NCI-H82 treated with DMSO at 0.1 percent for 48 hours (cell line): ENCODE results near the gene ROBO2.
A peak's percentile ranks its signal among the peaks of the same experiment; 100 is the strongest.

Experiments used
- DNase-seq: peaks from one replicate; lab custom pipeline; 2025; ENCODE audit not compliant: unreplicated experiment; lab: John Stamatoyannopoulos, UW

ROBO2 gene

GRCh38 chr3:77248420-77248819 lies 208.5 kb downstream of the ROBO2 start:
- no peak for DNase-seq

- no peak for DNase-seq
Measured at GRCh38 chr3:77251136-77251535, 211.2 kb downstream of the ROBO2 start.

- DNase-seq, result peak; percentile 54
Measured at GRCh38 chr3:77254967-77255831, 215.3 kb downstream of the ROBO2 start.

- DNase-seq, result peak; percentile 66
Measured at GRCh38 chr3:77256584-77257503, 216.9 kb downstream of the ROBO2 start.

DNA sequence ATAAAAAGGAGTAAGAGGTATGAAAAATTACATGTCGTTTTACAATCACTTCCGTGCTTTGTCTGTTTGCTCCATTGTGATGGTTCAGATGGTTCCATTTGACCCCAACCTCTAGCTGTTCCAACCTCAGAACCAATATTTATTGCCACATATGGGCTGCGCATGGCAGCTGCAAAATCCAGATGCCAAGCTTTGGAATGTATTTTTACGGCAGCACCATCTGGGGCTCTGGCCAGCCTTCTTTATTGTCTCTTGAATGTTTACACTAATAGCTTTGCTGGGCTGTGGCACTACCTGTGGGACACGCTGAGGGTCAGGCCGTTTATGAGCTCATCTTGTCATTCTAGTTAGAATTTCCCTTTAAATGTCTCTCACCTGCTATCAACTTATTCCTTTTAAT lies 219.8 kb downstream of the ROBO2 start:
- no peak for DNase-seq

DNA sequence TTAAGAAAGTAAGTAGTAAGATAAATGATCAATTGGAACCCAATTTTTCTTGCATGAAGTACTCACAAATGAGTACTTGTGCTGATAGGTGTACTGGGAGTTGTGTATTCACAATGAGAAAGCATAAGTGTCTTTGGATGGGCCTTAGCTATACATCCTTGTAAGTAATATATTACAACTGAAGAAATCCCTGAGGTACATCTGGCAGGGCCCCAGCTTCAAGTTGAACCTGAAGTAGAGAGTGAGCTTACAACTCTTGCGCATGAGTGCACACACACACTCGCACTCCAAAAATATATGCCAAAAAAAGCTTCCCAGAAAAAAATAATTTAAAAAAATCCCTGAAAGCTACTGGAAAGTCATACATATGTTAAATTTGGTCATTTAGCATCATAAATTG lies 222.5 kb downstream of the ROBO2 start:
- DNase-seq, result no peak

GRCh38 chr3:77267589-77267988 lies 227.7 kb downstream of the ROBO2 start:
- DNase-seq, result no peak

- DNase-seq, result no peak
Measured at GRCh38 chr3:77271306-77271705, 231.4 kb downstream of the ROBO2 start.

- DNase-seq, result no peak
Measured at GRCh38 chr3:77271711-77272110, 231.8 kb downstream of the ROBO2 start.

DNA sequence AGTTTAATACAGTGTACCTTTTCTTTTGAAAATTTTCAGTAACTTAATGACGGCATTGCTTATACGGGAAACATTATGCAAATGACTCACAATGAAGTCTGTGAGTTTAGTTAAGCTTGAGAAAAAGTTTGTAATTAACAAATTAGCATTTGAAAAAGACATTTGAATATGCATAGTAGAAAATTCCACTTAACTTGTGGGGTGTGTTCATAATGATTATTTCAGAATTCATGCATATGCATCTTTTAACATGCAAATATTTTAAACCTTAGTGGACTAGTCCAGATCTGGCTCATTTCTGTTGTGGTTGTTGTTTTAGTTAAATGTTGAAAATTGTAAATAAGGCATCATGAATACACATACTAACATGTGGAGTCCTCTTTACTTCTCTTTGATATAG lies 239.4 kb downstream of the ROBO2 start:
- no peak for DNase-seq

DNA sequence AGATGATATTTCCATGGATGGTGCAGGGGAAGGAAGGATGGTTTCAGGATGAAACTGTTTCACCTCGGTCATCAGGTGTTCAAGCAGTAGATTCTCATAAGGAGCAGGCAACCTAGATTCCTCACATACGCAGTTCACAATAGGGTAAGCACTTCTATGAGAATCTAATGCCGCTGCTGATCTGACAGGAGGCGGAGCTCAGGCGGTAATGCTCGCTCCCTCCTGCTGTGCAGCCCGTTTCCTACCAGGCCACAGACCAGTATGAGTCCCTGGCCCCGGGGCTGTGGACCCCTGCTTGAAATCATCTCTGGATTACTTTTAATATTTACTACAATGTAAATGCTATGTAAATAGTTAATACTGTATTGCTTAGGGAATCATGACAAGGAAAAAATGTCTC lies 241.8 kb downstream of the ROBO2 start:
- DNase-seq, result no peak

DNA sequence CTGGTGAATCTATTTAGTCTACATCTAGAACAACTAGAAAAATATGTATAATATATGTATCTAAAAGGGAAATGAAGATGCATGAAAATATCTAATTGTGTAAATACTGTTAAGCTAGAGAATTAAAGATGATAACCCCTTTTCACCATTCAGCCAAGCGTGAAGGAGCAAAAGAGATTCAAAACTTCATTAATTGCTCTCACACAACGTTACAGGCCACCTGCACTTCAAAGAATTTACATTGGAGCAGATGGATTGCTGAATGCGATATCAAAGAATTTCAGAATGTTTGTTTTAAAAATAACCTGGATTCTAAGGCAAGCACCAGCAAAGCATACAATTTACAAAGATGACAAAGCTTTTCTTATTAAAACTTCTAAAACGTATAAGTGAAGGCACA lies 243.2 kb downstream of the ROBO2 start:
- no peak for DNase-seq

DNA sequence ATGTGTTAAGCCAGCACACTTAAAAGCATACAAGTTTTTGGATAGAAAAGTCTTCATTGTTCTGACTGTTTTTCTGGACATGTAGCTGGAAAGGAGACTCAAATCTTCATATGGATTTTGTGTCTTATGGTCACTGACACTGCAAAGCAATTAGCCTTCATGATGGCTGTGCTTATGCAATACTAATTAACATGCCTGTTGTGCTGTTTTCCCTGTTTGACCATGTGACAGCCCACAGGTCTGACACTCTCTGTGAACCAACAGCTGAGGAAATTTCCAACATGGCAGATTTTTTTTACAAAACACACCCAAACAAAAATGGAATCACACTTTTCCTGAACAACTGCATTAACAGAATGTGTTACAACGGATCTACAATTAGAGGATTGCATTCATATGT lies 248.4 kb downstream of the ROBO2 start:
- DNase-seq, result no peak

DNA sequence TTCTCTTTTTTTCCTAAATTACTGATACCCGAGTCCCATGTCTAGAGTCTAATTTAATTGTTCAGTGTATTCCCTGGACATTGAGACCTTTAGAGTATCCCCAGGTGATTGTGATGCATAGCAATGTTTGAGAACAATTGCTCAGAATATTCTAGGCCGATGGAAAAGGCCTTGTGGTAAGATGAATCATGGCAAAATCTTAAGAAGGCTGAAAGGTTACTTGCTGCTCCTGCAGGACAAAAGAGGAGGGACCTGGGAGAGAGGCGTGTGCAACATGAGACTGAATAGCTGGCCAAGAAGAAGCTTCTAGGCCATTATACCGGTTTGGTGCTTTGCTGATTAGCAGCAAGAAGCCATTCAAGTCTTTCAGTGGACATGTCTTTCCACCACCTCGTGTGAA lies 256.6 kb downstream of the ROBO2 start:
- DNase-seq, result no peak

- no peak for DNase-seq
Measured at GRCh38 chr3:77298417-77298816, 258.5 kb downstream of the ROBO2 start.

- DNase-seq, result peak; percentile 88
Measured at GRCh38 chr3:77303955-77304699, 264.2 kb downstream of the ROBO2 start.

GRCh38 chr3:77304700-77305021 lies 264.8 kb downstream of the ROBO2 start:
- DNase-seq, result peak; percentile 29

- DNase-seq, result no peak
Measured at GRCh38 chr3:77309460-77309859, 269.6 kb downstream of the ROBO2 start.

GRCh38 chr3:77313843-77314242 lies 273.9 kb downstream of the ROBO2 start:
- DNase-seq, result no peak

DNA sequence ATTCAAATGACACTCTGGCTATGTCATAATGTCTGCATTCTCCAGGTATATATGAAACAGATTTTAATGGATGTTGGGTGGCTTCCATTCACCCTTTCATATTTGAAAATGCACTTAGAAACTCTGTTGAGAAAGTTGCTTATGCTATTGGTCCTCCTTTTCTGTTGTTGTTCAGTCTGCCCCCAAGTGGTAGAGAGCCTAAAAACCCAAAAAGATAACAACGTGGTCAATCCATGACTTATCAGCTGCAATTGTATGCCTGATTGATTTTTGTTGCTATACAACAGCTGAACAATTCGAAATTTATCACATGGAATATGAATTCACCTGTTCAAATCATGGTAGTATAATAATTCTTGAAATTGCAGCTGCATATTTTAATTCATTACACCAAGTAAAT lies 279.8 kb downstream of the ROBO2 start:
- peak; percentile 29 for DNase-seq

- no peak for DNase-seq
Measured at GRCh38 chr3:77320514-77320913, 280.6 kb downstream of the ROBO2 start.
